Measurements from ENCODE around the gene MSX1. TPM values are rescaled to one million over a fixed set of nuclear protein-coding genes. Genes with fewer than 3 reads are reported as not detected.

MSX1 gene
- total RNA-seq, 1 experiment from 2014 or later: 59.9 TPM

GRCh38 chr4:4818415-4819212, 40.9 kb upstream of the MSX1 start:
- H3K9ac ChIP-seq (ENCODE audit: low read length): no peak overlapping the region
- CTCF ChIA-PET: no interaction called here

More at GRCh38 chr4:4818415-4819212, 40.9 kb upstream of the MSX1 start:
- no peaks in the 10 kb centered on the region for H3K9me2 ChIP-seq (ENCODE audit: insufficient read depth)
- no peaks in the 10 kb centered on the region; a peak in 1 of 4 replicates for H3K9me3 ChIP-seq (ENCODE audit: control insufficient read depth in 1 of 2, insufficient read depth in 1 of 2, low read depth in 1 of 2, low read length in 2 of 2)
- H3K4me3 ChIP-seq (replicated peaks in 1 of 2; ENCODE audit: low read depth in 1 of 2, low read length in 2 of 2): no peak overlapping the region
- ATAC-seq: no peak
- intact Hi-C loops (cut with micrococcal nuclease): no loop called here
- no peak overlapping the region for H2AFZ ChIP-seq (ENCODE audit: low read depth, low read length, poor library complexity, severe bottlenecking)
- H3K4me1 ChIP-seq (ENCODE audit: control insufficient read depth in 1 of 2, insufficient read depth in 2 of 2, low read length in 2 of 2): peaks cover 0 to 7% of the 10 kb centered on the region in 2 experiments; a peak in 1 of 4 replicates
- BruUV-seq (replicated peaks): no TSS peak
- TF ChIP-seq, protein P1, sequence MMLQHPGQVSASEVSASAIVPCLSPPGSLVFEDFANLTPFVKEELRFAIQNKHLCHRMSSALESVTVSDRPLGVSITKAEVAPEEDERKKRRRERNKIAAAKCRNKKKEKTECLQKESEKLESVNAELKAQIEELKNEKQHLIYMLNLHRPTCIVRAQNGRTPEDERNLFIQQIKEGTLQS (IDR thresholded peaks at IDR 0.05): no peak
- no peak for TF ChIP-seq ZBTB33 (IDR thresholded peaks at IDR 0.05; ENCODE audit: extremely low read depth, insufficient replicate concordance, low read length)
- no peak for TF ChIP-seq ELF1 (IDR thresholded peaks at IDR 0.05; ENCODE audit: borderline replicate concordance, low read depth)
- no peak for TF ChIP-seq RAD21 (IDR thresholded peaks at IDR 0.05; ENCODE audit: low read depth)
- TF ChIP-seq JUND (IDR thresholded peaks at IDR 0.05): no peak
- TF ChIP-seq EZH2phosphoT487 (IDR thresholded peaks at IDR 0.05; ENCODE audit: borderline replicate concordance): no peak
- TF ChIP-seq SRF (IDR thresholded peaks at IDR 0.05; ENCODE audit: low read depth): no peak
- TF ChIP-seq YY1 (IDR thresholded peaks at IDR 0.05; ENCODE audit: extremely low read depth, insufficient replicate concordance, low read depth, low read length): no peak
- TF ChIP-seq FOSL1 (IDR thresholded peaks at IDR 0.05; ENCODE audit: low read depth): no peak
- no peaks in the 10 kb centered on the region for H3K27me3 ChIP-seq (ENCODE audit: insufficient read depth, low read length)
- DNase-seq (ENCODE audit: low read depth, low spot score): no peak
- no peak overlapping the region for H3K4me2 ChIP-seq (ENCODE audit: low read length)
- H3K36me3 ChIP-seq (ENCODE audit: control insufficient read depth in 1 of 2, insufficient read depth in 2 of 2, low read length in 2 of 2): no peaks in the 10 kb centered on the region
- ChIA-PET POLR2A (no interaction called here), RAD21 (ENCODE audit: low non-redundant PET in 1 of 2, low total read pairs in 2 of 2, uncharacterized antibody in 2 of 2, unreplicated experiment in 2 of 2) (no interaction called here)
- H3K79me2 ChIP-seq (ENCODE audit: insufficient read depth, low read length): no peaks in the 10 kb centered on the region
- no peak overlapping the region for H3K27ac ChIP-seq (ENCODE audit: low read depth, low read length)
- H4K20me1 ChIP-seq (ENCODE audit: insufficient read depth): no peaks in the 10 kb centered on the region

All from HCT116 (cell line).